GM21737 (cell line): ENCODE measurements around the gene TWF2.

Experiments used
- ATAC-seq: cut with Tn5 transposase; IDR thresholded peaks from one replicate; pipeline ENCODE4 v1.9.1; 2021; ENCODE audit warnings: mild to moderate bottlenecking, moderate library complexity; ENCODE audit not compliant: unreplicated experiment

Gene TWF2

GRCh38 chr3:52238193-52238760 lies 681 bp downstream of the TWF2 start:
- ATAC-seq = no peak

- no peak for ATAC-seq
Measured at GRCh38 chr3:52237657-52238172, 1.2 kb downstream of the TWF2 start.

- no peak for ATAC-seq
Measured at GRCh38 chr3:52237006-52237656, 1.8 kb downstream of the TWF2 start.

- ATAC-seq = no peak
Measured at GRCh38 chr3:52236424-52236886, 2.5 kb downstream of the TWF2 start.

- ATAC-seq = no peak
Measured at GRCh38 chr3:52234516-52235447, 4.2 kb downstream of the TWF2 start.

- no peak for ATAC-seq
Measured at GRCh38 chr3:52233968-52234367, 5.0 kb downstream of the TWF2 start.

GRCh38 chr3:52233108-52233591 lies 5.8 kb downstream of the TWF2 start:
- ATAC-seq = no peak

GRCh38 chr3:52232279-52233107 lies 6.5 kb downstream of the TWF2 start:
- no peak for ATAC-seq

GRCh38 chr3:52231502-52232278 lies 7.3 kb downstream of the TWF2 start:
- peak; percentile 52 for ATAC-seq

GRCh38 chr3:52230889-52231499 lies 8.0 kb downstream of the TWF2 start:
- no peak for ATAC-seq

GRCh38 chr3:52230461-52230860 lies 8.5 kb downstream of the TWF2 start:
- ATAC-seq = no peak

- ATAC-seq = no peak
Measured at GRCh38 chr3:52229656-52230055, 9.3 kb downstream of the TWF2 start.

GRCh38 chr3:52228751-52229291 lies 10.1 kb downstream of the TWF2 start:
- ATAC-seq = no peak

GRCh38 chr3:52228266-52228665 lies 10.7 kb downstream of the TWF2 start:
- no peak for ATAC-seq

GRCh38 chr3:52227766-52228165 lies 11.2 kb downstream of the TWF2 start:
- no peak for ATAC-seq

GRCh38 chr3:52227117-52227516 lies 11.8 kb downstream of the TWF2 start:
- ATAC-seq = no peak

- ATAC-seq = peak; percentile 6
Measured at GRCh38 chr3:52226229-52226817, 12.6 kb downstream of the TWF2 start.

- peak; percentile 67 for ATAC-seq
Measured at GRCh38 chr3:52225452-52226228, 13.3 kb downstream of the TWF2 start, which contains the start of gene TLR9. Gene TLR9 (minus strand): TSS chr3:52225645. CDS start chr3:52225529, 116 bp downstream.
